Gastroesophageal sphincter (tissue), 3 donors: ENCODE data around the gene TMCO4.
"Not testable (repeated sequence)": the region's sequence is repeated elsewhere in the genome, so short reads cannot be mapped to it uniquely, and the experiment has no call there.

Source experiments
- EP300 ChIP-seq: sonication (generic); formaldehyde crosslinking; IDR thresholded peaks from one replicate; pipeline ENCODE4 v1.6.1; 2017; ENCODE audit warnings: antibody characterized with exemption, mild to moderate bottlenecking
- POLR2A ChIP-seq, 2 donors: fragments of 450-650 bp; IDR thresholded peaks; one replicate each; pipeline ENCODE4 v1.6.1; 2017; ENCODE audit warnings: antibody characterized with exemption in 2 of 2, mild to moderate bottlenecking in 2 of 2, moderate library complexity in 1 of 2
- POLR2AphosphoS5 ChIP-seq: sonication (generic); formaldehyde crosslinking; IDR thresholded peaks from one replicate; pipeline ENCODE4 v1.6.1; 2017; ENCODE audit warnings: antibody characterized with exemption
- TF ChIP-seq, protein P1 (sequence below), 4 experiments: fragments of 200-600 bp in 2 of 4; fragments of 450-650 bp in 2 of 4; sonication (generic) in 1 of 4; IDR thresholded peaks; one replicate each; pipeline ENCODE4 v1.5.1; 2017 to 2019; ENCODE audit warnings: antibody characterized with exemption in 4 of 4, mild to moderate bottlenecking in 2 of 4, moderate library complexity in 2 of 4

DNA sequence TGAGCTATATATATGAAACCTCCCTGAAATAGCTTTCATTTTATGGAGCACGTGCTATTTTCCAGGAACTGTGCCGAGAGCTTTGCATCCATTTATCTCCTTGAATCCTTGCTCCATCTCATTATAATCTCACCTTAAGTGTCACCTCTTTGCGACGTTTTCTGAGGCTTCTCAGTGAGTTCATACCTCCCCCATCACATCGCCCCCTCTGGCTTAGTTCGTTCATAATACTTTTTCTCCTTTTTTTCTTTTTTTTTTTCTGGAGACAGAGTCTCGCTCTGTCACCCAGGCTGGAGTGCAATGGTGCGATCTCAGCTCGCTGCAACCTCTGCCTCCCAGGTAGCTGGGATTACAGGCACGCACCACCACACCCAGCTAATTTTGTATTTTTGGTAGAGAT is 160.5 kb downstream of the TMCO4 start:
- TF ChIP-seq POLR2A (IDR thresholded peaks at IDR 0.05); POLR2AphosphoS5; EP300: not testable (repeated sequence)
- TF ChIP-seq, protein P1, sequence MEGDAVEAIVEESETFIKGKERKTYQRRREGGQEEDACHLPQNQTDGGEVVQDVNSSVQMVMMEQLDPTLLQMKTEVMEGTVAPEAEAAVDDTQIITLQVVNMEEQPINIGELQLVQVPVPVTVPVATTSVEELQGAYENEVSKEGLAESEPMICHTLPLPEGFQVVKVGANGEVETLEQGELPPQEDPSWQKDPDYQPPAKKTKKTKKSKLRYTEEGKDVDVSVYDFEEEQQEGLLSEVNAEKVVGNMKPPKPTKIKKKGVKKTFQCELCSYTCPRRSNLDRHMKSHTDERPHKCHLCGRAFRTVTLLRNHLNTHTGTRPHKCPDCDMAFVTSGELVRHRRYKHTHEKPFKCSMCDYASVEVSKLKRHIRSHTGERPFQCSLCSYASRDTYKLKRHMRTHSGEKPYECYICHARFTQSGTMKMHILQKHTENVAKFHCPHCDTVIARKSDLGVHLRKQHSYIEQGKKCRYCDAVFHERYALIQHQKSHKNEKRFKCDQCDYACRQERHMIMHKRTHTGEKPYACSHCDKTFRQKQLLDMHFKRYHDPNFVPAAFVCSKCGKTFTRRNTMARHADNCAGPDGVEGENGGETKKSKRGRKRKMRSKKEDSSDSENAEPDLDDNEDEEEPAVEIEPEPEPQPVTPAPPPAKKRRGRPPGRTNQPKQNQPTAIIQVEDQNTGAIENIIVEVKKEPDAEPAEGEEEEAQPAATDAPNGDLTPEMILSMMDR (IDR thresholded peaks at IDR 0.05), result not testable (repeated sequence)
